ENCODE measurements around the gene DTX3L.

DNA sequence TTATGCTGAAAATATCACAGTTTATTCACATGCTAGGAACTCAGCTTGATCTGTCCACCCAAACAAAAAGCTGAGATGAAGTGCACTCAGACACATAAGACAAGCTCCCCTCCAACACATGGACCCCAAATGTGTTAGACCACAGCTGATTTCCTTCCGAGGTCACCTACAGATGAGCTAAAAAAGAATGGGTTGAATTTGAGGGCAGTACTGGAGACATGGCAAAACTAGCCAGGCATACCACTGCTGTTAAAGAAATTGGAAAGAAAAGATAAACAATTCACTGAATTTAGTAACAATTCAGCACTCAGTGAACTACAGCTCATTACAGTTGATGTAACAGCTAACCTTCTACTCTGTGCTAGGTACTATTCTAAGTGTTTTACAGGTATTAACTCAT, 15.5 kb upstream of the DTX3L start:
- TF ChIP-seq, protein P1, sequence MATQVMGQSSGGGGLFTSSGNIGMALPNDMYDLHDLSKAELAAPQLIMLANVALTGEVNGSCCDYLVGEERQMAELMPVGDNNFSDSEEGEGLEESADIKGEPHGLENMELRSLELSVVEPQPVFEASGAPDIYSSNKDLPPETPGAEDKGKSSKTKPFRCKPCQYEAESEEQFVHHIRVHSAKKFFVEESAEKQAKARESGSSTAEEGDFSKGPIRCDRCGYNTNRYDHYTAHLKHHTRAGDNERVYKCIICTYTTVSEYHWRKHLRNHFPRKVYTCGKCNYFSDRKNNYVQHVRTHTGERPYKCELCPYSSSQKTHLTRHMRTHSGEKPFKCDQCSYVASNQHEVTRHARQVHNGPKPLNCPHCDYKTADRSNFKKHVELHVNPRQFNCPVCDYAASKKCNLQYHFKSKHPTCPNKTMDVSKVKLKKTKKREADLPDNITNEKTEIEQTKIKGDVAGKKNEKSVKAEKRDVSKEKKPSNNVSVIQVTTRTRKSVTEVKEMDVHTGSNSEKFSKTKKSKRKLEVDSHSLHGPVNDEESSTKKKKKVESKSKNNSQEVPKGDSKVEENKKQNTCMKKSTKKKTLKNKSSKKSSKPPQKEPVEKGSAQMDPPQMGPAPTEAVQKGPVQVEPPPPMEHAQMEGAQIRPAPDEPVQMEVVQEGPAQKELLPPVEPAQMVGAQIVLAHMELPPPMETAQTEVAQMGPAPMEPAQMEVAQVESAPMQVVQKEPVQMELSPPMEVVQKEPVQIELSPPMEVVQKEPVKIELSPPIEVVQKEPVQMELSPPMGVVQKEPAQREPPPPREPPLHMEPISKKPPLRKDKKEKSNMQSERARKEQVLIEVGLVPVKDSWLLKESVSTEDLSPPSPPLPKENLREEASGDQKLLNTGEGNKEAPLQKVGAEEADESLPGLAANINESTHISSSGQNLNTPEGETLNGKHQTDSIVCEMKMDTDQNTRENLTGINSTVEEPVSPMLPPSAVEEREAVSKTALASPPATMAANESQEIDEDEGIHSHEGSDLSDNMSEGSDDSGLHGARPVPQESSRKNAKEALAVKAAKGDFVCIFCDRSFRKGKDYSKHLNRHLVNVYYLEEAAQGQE (IDR thresholded peaks at IDR 0.05; ENCODE audit: low read depth), result no peak
- no peak for TF ChIP-seq TCF12 (IDR thresholded peaks at IDR 0.05; ENCODE audit: low read depth)
- TF ChIP-seq, protein P2, sequence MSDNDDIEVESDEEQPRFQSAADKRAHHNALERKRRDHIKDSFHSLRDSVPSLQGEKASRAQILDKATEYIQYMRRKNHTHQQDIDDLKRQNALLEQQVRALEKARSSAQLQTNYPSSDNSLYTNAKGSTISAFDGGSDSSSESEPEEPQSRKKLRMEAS (IDR thresholded peaks at IDR 0.05), result no peak
- TF ChIP-seq RAD21 (IDR thresholded peaks at IDR 0.05; ENCODE audit: low read depth), result no peak
- TF ChIP-seq EP300 (IDR thresholded peaks at IDR 0.05; ENCODE audit: borderline replicate concordance), result no peak

Measured in Ishikawa (cell line).